AG04450 (cell line): ENCODE data around the gene FGGY. TPM values are rescaled to one million over a fixed set of nuclear protein-coding genes. Genes with fewer than 3 reads are reported as not detected.

Experiments used
- CTCF ChIA-PET: fragments of 300-600, 350-600 bp; formaldehyde crosslinking; extraction: SDS; loops from one replicate; lab custom pipeline; 2022; ENCODE audit warnings: antibody characterized with exemption, inconsistent platforms; lab: Charles Lee
- POLR2A ChIA-PET: fragments of 350-600 bp; formaldehyde crosslinking; extraction: SDS; loops from one replicate; lab custom pipeline; 2021; ENCODE audit warnings: antibody characterized with exemption, inconsistent platforms; lab: Yijun Ruan, JAX
- DNase-seq: peaks from one replicate; pipeline ENCODE4 v3.0.0-alpha.2; 2011; ENCODE audit warnings: low read depth, low spot score
- H3K27ac ChIP-seq: one replicate; pipeline ENCODE4 v1.5.1; 2012; ENCODE audit warnings: low read depth, low read length, control low read depth
- H3K27me3 ChIP-seq: one replicate; pipeline ENCODE4 v1.6.0; 2012; ENCODE audit warnings: low read length; ENCODE audit not compliant: control insufficient read depth, insufficient read depth
- H3K4me3 ChIP-seq: 2 replicates; pipeline ENCODE4 v1.5.1; 2011; ENCODE audit warnings: mild to moderate bottlenecking, low read depth, low read length, control low read depth
- H3K9me3 ChIP-seq: 2 replicates; pipeline ENCODE4 v1.5.1; 2012; ENCODE audit warnings: low read length; ENCODE audit not compliant: control insufficient read depth, insufficient read depth
- CTCF ChIP-seq: IDR thresholded peaks from 2 replicates; pipeline ENCODE4 v1.5.1; 2011; ENCODE audit warnings: low read depth, low read length, control low read depth, inconsistent platforms
- polyA plus RNA-seq: library from polyadenylated mRNA; depleted of rRNA; stranded (reverse); fragments of >200 nt; gene quantifications from 2 replicates; pipeline ENCODE4 v1.2.3, GENCODE V29; 2011

The FGGY gene
- polyA plus RNA-seq, 1 experiment, result 11.8 TPM

- no peak overlapping the region for H3K27ac ChIP-seq
- TF ChIP-seq CTCF, result no peak
- H3K4me3 ChIP-seq, result no peak overlapping the region
- CTCF ChIA-PET, result interaction anchor here (1.2 kb wide), 1 partner anchor 7 kb away, joined by 3 read pairs; no protein-coding TSS in a partner anchor
- DNase-seq, result no peak
- peaks cover 13% of the 10 kb centered on the region for H3K9me3 ChIP-seq
- no peaks in the 10 kb centered on the region for H3K27me3 ChIP-seq
- POLR2A ChIA-PET, result no interaction called here
These were observed 373.8 kb downstream of the FGGY start for GRCh38 chr1:59670662-59671061.

GRCh38 chr1:59671066-59671952, 374.4 kb downstream of the FGGY start:
- TF ChIP-seq CTCF, result no peak
- peaks cover 13% of the 10 kb centered on the region for H3K9me3 ChIP-seq
- H3K27me3 ChIP-seq, result no peaks in the 10 kb centered on the region
- no peak overlapping the region for H3K4me3 ChIP-seq
- POLR2A ChIA-PET, result no interaction called here
- CTCF ChIA-PET, result interaction anchor here (1.9 kb wide), 1 partner anchor 28 kb away, joined by 7 read pairs; no protein-coding TSS in a partner anchor
- H3K27ac ChIP-seq, result no peak overlapping the region
- no peak for DNase-seq

GRCh38 chr1:59671953-59672305, 375.0 kb downstream of the FGGY start:
- Histone ChIP-seq H3K27ac (no peak overlapping the region), H3K9me3 (peaks cover 13% of the 10 kb centered on the region), H3K27me3 (no peaks in the 10 kb centered on the region), H3K4me3 (no peak overlapping the region)
- no peak for TF ChIP-seq CTCF
- CTCF ChIA-PET, result interaction anchor here (1.9 kb wide), 1 partner anchor 27 kb away, joined by 7 read pairs; no protein-coding TSS in a partner anchor
- POLR2A ChIA-PET, result no interaction called here
- DNase-seq, result no peak

- DNase-seq, result no peak
- H3K27ac ChIP-seq, result no peak overlapping the region
- no peak overlapping the region for H3K4me3 ChIP-seq
- POLR2A ChIA-PET, result no interaction called here
- H3K9me3 ChIP-seq, result peaks cover 13% of the 10 kb centered on the region
- TF ChIP-seq CTCF, result no peak
- CTCF ChIA-PET, result interaction anchor here (0.7 to 1.9 kb wide), 2 partner anchors 26 to 1030 kb away, joined by 3 to 7 read pairs; no protein-coding TSS in a partner anchor
- no peaks in the 10 kb centered on the region for H3K27me3 ChIP-seq
These were observed 376.1 kb downstream of the FGGY start for GRCh38 chr1:59672851-59673572.
